A673 (cell line): Measurements from ENCODE around the gene SPDEF. TPM values are rescaled to one million over a fixed set of nuclear protein-coding genes. Genes with fewer than 3 reads are reported as not detected.

Experiments used
- BruUV-seq: library from RNA; stranded (reverse); fragments of 400-500 nt; replicated peaks from 2 replicates; lab custom pipeline; 2021; lab: Mats Ljungman, UMichigan
- CTCF ChIA-PET: fragments of 300-600 bp; sonication (Branson Sonifier 250); formaldehyde crosslinking; loops from one replicate; lab custom pipeline; 2022; ENCODE audit warnings: antibody characterized with exemption; lab: Charles Lee
- POLR2A ChIA-PET: fragments of 300-600 bp; sonication (Branson Sonifier 250); formaldehyde crosslinking; loops from one replicate; lab custom pipeline; 2022; ENCODE audit warnings: antibody characterized with exemption; ENCODE audit not compliant: low non-redundant PET; lab: Charles Lee
- DNase-seq: peaks from one replicate; pipeline ENCODE4 v3.0.0-alpha.2; 2015; ENCODE audit warnings: low spot score
- H3K27ac ChIP-seq: fragments of 200-600 bp; sonication (generic); 2 replicates; pipeline ENCODE4 v1.5.1; 2016; ENCODE audit warnings: mixed run types, low read depth, mild to moderate bottlenecking, mixed read lengths, antibody characterized with exemption, low read length; ENCODE audit not compliant: poor library complexity, severe bottlenecking
- H3K27me3 ChIP-seq: fragments of 200-600 bp; sonication (generic); replicated peaks from 2 replicates; pipeline ENCODE4 v1.6.1; 2017; ENCODE audit warnings: mixed run types, low read depth, mild to moderate bottlenecking, mixed read lengths, antibody characterized with exemption, low read length; ENCODE audit not compliant: insufficient read depth, poor library complexity
- H3K36me3 ChIP-seq: fragments of 200-600 bp; sonication (generic); 2 replicates; pipeline ENCODE4 v1.6.1; 2016; ENCODE audit warnings: mixed run types, mild to moderate bottlenecking, mixed read lengths, antibody characterized with exemption, low read length; ENCODE audit not compliant: insufficient read depth, poor library complexity, severe bottlenecking
- H3K4me1 ChIP-seq: fragments of 200-600 bp; sonication (generic); 2 replicates; pipeline ENCODE4 v1.6.1; 2017; ENCODE audit warnings: mixed run types, mild to moderate bottlenecking, mixed read lengths, antibody characterized with exemption, low read length; ENCODE audit not compliant: insufficient read depth, poor library complexity, severe bottlenecking
- H3K4me3 ChIP-seq: fragments of 200-600 bp; sonication (generic); 2 replicates; pipeline ENCODE4 v1.5.1; 2016; ENCODE audit warnings: low read depth, mixed run types, mild to moderate bottlenecking, mixed read lengths, low read length; ENCODE audit not compliant: poor library complexity, severe bottlenecking
- H3K9me3 ChIP-seq: fragments of 200-600 bp; sonication (generic); 2 replicates; pipeline ENCODE4 v1.6.1; 2016; ENCODE audit warnings: mixed run types, low read depth, mild to moderate bottlenecking, mixed read lengths, antibody characterized with exemption, low read length; ENCODE audit not compliant: poor library complexity, severe bottlenecking
- EZH2 ChIP-seq: fragments of 200-600 bp; sonication (generic); IDR thresholded peaks from 2 replicates; pipeline ENCODE4 v1.6.1; 2017; ENCODE audit warnings: borderline replicate concordance, low read depth, mild to moderate bottlenecking, mixed read lengths, antibody characterized with exemption, low read length; ENCODE audit not compliant: poor library complexity, severe bottlenecking
- intact Hi-C: fragments of 100-400 bp; cut with micrococcal nuclease; formaldehyde crosslinking; loops from one replicate; pipeline ENCODE4 v1.10.0; 2022; ENCODE audit not compliant: unreplicated experiment
- total RNA-seq: library from RNA; stranded (reverse); gene quantifications from 2 replicates; pipeline ENCODE4 v1.2.3, GENCODE V29; 2021
- TF ChIP-seq, protein P1 (sequence below): fragments of 300-800, 200-600 bp; sonication (generic); conservative IDR thresholded peaks from 2 replicates; pipeline ENCODE4 v1.5.1; 2017; ENCODE audit warnings: low read depth, mild to moderate bottlenecking, antibody characterized with exemption, low read length, moderate library complexity, mixed read lengths

Gene SPDEF
- total RNA-seq, 1 experiment from 2014 or later, result not detected

- no peaks in the 10 kb centered on the region for H3K36me3 ChIP-seq
- H3K9me3 ChIP-seq, result no peaks in the 10 kb centered on the region
- intact Hi-C loops, result no loop called here
- H3K4me1 ChIP-seq, result no peaks in the 10 kb centered on the region
- no peaks in the 10 kb centered on the region for H3K27me3 ChIP-seq
- no peak for TF ChIP-seq EZH2
- TF ChIP-seq, protein P1, sequence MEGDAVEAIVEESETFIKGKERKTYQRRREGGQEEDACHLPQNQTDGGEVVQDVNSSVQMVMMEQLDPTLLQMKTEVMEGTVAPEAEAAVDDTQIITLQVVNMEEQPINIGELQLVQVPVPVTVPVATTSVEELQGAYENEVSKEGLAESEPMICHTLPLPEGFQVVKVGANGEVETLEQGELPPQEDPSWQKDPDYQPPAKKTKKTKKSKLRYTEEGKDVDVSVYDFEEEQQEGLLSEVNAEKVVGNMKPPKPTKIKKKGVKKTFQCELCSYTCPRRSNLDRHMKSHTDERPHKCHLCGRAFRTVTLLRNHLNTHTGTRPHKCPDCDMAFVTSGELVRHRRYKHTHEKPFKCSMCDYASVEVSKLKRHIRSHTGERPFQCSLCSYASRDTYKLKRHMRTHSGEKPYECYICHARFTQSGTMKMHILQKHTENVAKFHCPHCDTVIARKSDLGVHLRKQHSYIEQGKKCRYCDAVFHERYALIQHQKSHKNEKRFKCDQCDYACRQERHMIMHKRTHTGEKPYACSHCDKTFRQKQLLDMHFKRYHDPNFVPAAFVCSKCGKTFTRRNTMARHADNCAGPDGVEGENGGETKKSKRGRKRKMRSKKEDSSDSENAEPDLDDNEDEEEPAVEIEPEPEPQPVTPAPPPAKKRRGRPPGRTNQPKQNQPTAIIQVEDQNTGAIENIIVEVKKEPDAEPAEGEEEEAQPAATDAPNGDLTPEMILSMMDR, result no peak
- DNase-seq, result no peak
- POLR2A ChIA-PET, result no interaction called here
- H3K4me3 ChIP-seq, result no peak overlapping the region
- no peak overlapping the region for H3K27ac ChIP-seq
- CTCF ChIA-PET, result interaction anchor here (0.6 kb wide), 1 partner anchor 333 kb away, joined by 4 read pairs; no protein-coding TSS in a partner anchor
- BruUV-seq, result no TSS peak
Observed at GRCh38 chr6:34509782-34510181, 46.3 kb downstream of the SPDEF start.

DNA sequence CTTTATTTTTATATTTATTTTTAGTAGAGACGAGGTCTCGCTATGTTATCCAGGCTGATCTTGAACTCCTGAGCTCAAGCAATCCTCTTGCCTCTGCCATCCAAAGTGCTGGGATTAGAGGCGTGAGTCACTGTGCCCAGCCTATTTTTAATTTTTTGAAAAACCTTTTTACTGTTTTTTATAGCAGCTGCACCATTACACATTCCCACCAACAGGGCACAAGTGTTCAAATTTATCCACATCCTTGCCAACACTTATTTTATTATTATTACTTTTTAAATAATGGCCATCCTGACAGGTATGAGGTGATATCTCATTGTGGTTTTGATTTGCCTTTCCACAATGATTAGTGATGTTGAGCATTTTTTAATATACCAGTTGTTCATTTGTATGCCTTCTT, 47.7 kb downstream of the SPDEF start:
- Histone ChIP-seq H3K27me3 (no peaks in the 10 kb centered on the region), H3K9me3 (no peaks in the 10 kb centered on the region), H3K36me3 (no peaks in the 10 kb centered on the region), H3K4me1 (no peaks in the 10 kb centered on the region), H3K4me3 (no peak overlapping the region), H3K27ac (no peak overlapping the region)
- ChIA-PET POLR2A (no interaction called here), CTCF (no interaction called here)
- DNase-seq, result no peak
- intact Hi-C loops, result no loop called here
- BruUV-seq, result no TSS peak
- no peak for TF ChIP-seq EZH2
- TF ChIP-seq, protein P1, result no peak

- no peaks in the 10 kb centered on the region for H3K36me3 ChIP-seq
- BruUV-seq, result no TSS peak
- H3K4me1 ChIP-seq, result no peaks in the 10 kb centered on the region
- intact Hi-C loops, result no loop called here
- H3K4me3 ChIP-seq, result no peak overlapping the region
- H3K27me3 ChIP-seq, result no peaks in the 10 kb centered on the region
- no peak overlapping the region for H3K27ac ChIP-seq
- POLR2A ChIA-PET, result no interaction called here
- DNase-seq, result no peak
- CTCF ChIA-PET, result no interaction called here
- TF ChIP-seq EZH2, result no peak
- H3K9me3 ChIP-seq, result no peaks in the 10 kb centered on the region
Observed at GRCh38 chr6:34506718-34507117, 49.4 kb downstream of the SPDEF start.

GRCh38 chr6:34497411-34497810, 58.7 kb downstream of the SPDEF start:
- Histone ChIP-seq H3K27ac (no peak overlapping the region), H3K4me3 (no peak overlapping the region), H3K4me1 (no peaks in the 10 kb centered on the region), H3K9me3 (peaks cover 17% of the 10 kb centered on the region), H3K36me3 (no peaks in the 10 kb centered on the region), H3K27me3 (no peaks in the 10 kb centered on the region)
- TF ChIP-seq, protein P1, result no peak
- no peak for TF ChIP-seq EZH2
- no TSS peak for BruUV-seq
- DNase-seq, result no peak
- ChIA-PET CTCF (no interaction called here), POLR2A (interaction anchor here (0.6 kb wide), 1 partner anchor 661 kb away, joined by 7 read pairs; no protein-coding TSS in a partner anchor)
- intact Hi-C loops, result no loop called here
